PC-3 (cell line): ENCODE results near the gene ACSL4. TPM values are rescaled to one million over a fixed set of nuclear protein-coding genes. Genes with fewer than 3 reads are reported as not detected.

Experiments used
- ATAC-seq: fragments of 200-7000 bp; cut with Tn5 transposase; 2 replicates; pipeline ENCODE4 v1.9.1; 2020; ENCODE audit warnings: mild to moderate bottlenecking, moderate library complexity
- BruUV-seq: library from RNA; stranded (reverse); fragments of 400-500 nt; replicated peaks from 2 replicates; lab custom pipeline; 2021; lab: Mats Ljungman, UMichigan
- CTCF ChIA-PET: fragments of 300-600 bp; sonication (Branson Sonifier 250); formaldehyde crosslinking; loops from one replicate; lab custom pipeline; 2022; ENCODE audit warnings: antibody characterized with exemption; lab: Charles Lee
- POLR2A ChIA-PET: fragments of 300-600 bp; sonication (Branson Sonifier 250); formaldehyde crosslinking; loops from one replicate; lab custom pipeline; 2022; ENCODE audit warnings: antibody characterized with exemption; ENCODE audit not compliant: unreplicated experiment; lab: Charles Lee
- DNase-seq: peaks from one replicate; pipeline ENCODE4 v3.0.0-alpha.2; 2015
- H2AFZ ChIP-seq: fragments of 300-600 bp; sonication (generic); 2 replicates; pipeline ENCODE4 v1.6.0; 2016; ENCODE audit warnings: antibody characterized with exemption, low read length
- H3F3A ChIP-seq: fragments of 300-600 bp; sonication (generic); one replicate; pipeline ENCODE4 v1.6.0; 2017; ENCODE audit warnings: antibody characterized with exemption, low read length, control low read depth, mild to moderate bottlenecking; ENCODE audit not compliant: unreplicated experiment
- H3K27ac ChIP-seq: fragments of 300-600 bp; sonication (generic); 2 replicates; pipeline ENCODE4 v1.5.1; 2016; ENCODE audit warnings: mild to moderate bottlenecking, low read length
- H3K27me3 ChIP-seq: fragments of 300-600 bp; sonication (generic); 2 replicates; pipeline ENCODE4 v1.6.1; 2016; ENCODE audit warnings: low read length, mixed read lengths
- H3K36me3 ChIP-seq: fragments of 300-600 bp; sonication (generic); 2 replicates; pipeline ENCODE4 v1.6.1; 2016; ENCODE audit warnings: low read depth, mixed run types, low read length, mixed read lengths
- H3K4me1 ChIP-seq: fragments of 300-600 bp; sonication (generic); 2 replicates; pipeline ENCODE4 v1.5.1; 2016; ENCODE audit warnings: low read length; ENCODE audit not compliant: insufficient read depth
- H3K4me2 ChIP-seq: fragments of 300-600 bp; sonication (generic); 2 replicates; pipeline ENCODE4 v1.6.0; 2016; ENCODE audit warnings: low read length
- H3K4me3 ChIP-seq: fragments of 300-600 bp; sonication (generic); 2 replicates; pipeline ENCODE4 v1.5.1; 2016; ENCODE audit warnings: mild to moderate bottlenecking, low read length, mixed read lengths
- H3K79me2 ChIP-seq: fragments of 300-600 bp; sonication (generic); 2 replicates; pipeline ENCODE4 v1.6.1; 2017; ENCODE audit warnings: low read length, mixed read lengths
- H3K9ac ChIP-seq: fragments of 300-600 bp; sonication (generic); 2 replicates; pipeline ENCODE4 v1.6.0; 2016; ENCODE audit warnings: mild to moderate bottlenecking, low read length
- H3K9me2 ChIP-seq: fragments of 300-600 bp; sonication (generic); replicated peaks from 2 replicates; pipeline ENCODE4 v1.6.1; 2016; ENCODE audit warnings: mixed run types, low read length, mixed read lengths
- H3K9me3 ChIP-seq: fragments of 300-600 bp; sonication (generic); 2 replicates; pipeline ENCODE4 v1.6.1; 2016; ENCODE audit warnings: low read length, mixed read lengths
- H4K20me1 ChIP-seq: fragments of 300-600 bp; sonication (generic); 2 replicates; pipeline ENCODE4 v1.6.1; 2016; ENCODE audit warnings: low read length, mixed read lengths
- EZH2 ChIP-seq: fragments of 300-600 bp; sonication (generic); IDR thresholded peaks from one replicate; pipeline ENCODE4 v1.6.1; 2017; ENCODE audit warnings: antibody characterized with exemption, mild to moderate bottlenecking, low read length; ENCODE audit not compliant: unreplicated experiment
- EZH2phosphoT487 ChIP-seq: fragments of 300-600 bp; sonication (generic); IDR thresholded peaks from 2 replicates; pipeline ENCODE4 v1.6.1; 2018; ENCODE audit warnings: mild to moderate bottlenecking, antibody characterized with exemption, low read length, borderline replicate concordance
- intact Hi-C: fragments of 100-400 bp; cut with micrococcal nuclease; formaldehyde crosslinking; loops from 2 replicates; pipeline ENCODE4 v1.9.0; 2023
- total RNA-seq: library from RNA; depleted of rRNA; stranded (reverse); fragments of >200 nt; gene quantifications from 2 replicates; pipeline ENCODE4 v1.2.3, GENCODE V29; 2014; rRNA removed
- TF ChIP-seq, protein P1 (sequence below): fragments of 300-600 bp; sonication (generic); conservative IDR thresholded peaks from 2 replicates; pipeline ENCODE4 v1.5.1; 2017; ENCODE audit warnings: antibody characterized with exemption, low read depth, mild to moderate bottlenecking, low read length

The ACSL4 gene
- total RNA-seq, 1 experiment from 2014 or later: 41.7 TPM

DNA sequence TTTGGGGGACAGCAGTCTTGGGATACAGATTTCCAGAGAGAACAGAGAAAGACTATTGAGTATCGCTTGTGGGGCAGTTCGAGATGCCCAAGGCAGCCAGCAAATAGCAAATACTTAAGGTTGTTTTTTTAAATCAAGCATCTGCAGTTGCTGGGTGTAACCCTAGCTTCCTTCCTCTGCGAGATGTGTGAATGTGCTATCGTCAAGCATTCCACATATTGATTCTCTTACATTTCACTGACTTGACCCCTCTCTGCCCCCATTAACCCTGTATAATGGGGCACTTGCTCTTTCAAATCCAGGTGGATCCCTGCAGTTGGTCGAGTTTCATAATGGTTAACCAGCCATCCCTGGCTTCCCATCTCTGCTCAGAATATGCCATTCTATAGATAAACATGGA is 131.6 kb downstream of the ACSL4 start:
- CTCF ChIA-PET: no interaction called here
- H2AFZ ChIP-seq: no peak overlapping the region
- H3F3A ChIP-seq: no peaks in the 10 kb centered on the region
- peaks cover 38% of the 10 kb centered on the region for H3K27me3 ChIP-seq
- DNase-seq (no peak), ATAC-seq (no peak)
- H3K9ac ChIP-seq: no peak overlapping the region
- POLR2A ChIA-PET: no interaction called here
- intact Hi-C loops: no loop called here
- H3K79me2 ChIP-seq: no peaks in the 10 kb centered on the region
- H3K9me2 ChIP-seq: no peaks in the 10 kb centered on the region
- TF ChIP-seq EZH2phosphoT487 (no peak), EZH2 (no peak)
- TF ChIP-seq, protein P1, sequence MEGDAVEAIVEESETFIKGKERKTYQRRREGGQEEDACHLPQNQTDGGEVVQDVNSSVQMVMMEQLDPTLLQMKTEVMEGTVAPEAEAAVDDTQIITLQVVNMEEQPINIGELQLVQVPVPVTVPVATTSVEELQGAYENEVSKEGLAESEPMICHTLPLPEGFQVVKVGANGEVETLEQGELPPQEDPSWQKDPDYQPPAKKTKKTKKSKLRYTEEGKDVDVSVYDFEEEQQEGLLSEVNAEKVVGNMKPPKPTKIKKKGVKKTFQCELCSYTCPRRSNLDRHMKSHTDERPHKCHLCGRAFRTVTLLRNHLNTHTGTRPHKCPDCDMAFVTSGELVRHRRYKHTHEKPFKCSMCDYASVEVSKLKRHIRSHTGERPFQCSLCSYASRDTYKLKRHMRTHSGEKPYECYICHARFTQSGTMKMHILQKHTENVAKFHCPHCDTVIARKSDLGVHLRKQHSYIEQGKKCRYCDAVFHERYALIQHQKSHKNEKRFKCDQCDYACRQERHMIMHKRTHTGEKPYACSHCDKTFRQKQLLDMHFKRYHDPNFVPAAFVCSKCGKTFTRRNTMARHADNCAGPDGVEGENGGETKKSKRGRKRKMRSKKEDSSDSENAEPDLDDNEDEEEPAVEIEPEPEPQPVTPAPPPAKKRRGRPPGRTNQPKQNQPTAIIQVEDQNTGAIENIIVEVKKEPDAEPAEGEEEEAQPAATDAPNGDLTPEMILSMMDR: no peak
- H4K20me1 ChIP-seq: no peaks in the 10 kb centered on the region
- no peaks in the 10 kb centered on the region for H3K36me3 ChIP-seq
- H3K9me3 ChIP-seq: no peaks in the 10 kb centered on the region
- no peak overlapping the region for H3K27ac ChIP-seq
- H3K4me2 ChIP-seq: no peak overlapping the region
- H3K4me1 ChIP-seq: no peaks in the 10 kb centered on the region
- H3K4me3 ChIP-seq: no peak overlapping the region
- BruUV-seq: no TSS peak

- ChIA-PET POLR2A (no interaction called here), CTCF (no interaction called here)
- no peaks in the 10 kb centered on the region for H3K9me3 ChIP-seq
- no peak overlapping the region for H3K4me3 ChIP-seq
- H3K4me2 ChIP-seq: no peak overlapping the region
- ATAC-seq: no peak
- H3K79me2 ChIP-seq: no peaks in the 10 kb centered on the region
- no peaks in the 10 kb centered on the region for H3F3A ChIP-seq
- no peak overlapping the region for H2AFZ ChIP-seq
- no peaks in the 10 kb centered on the region for H3K4me1 ChIP-seq
- intact Hi-C loops: no loop called here
- no peaks in the 10 kb centered on the region for H4K20me1 ChIP-seq
- no TSS peak for BruUV-seq
- no peak overlapping the region for H3K27ac ChIP-seq
- TF ChIP-seq EZH2: no peak
- TF ChIP-seq EZH2phosphoT487: no peak
- no peak for DNase-seq
- H3K9me2 ChIP-seq: no peaks in the 10 kb centered on the region
- no peaks in the 10 kb centered on the region for H3K36me3 ChIP-seq
- no peak overlapping the region for H3K9ac ChIP-seq
- H3K27me3 ChIP-seq: peaks cover 35% of the 10 kb centered on the region
Observed at GRCh38 chrX:109600237-109600651, 132.8 kb downstream of the ACSL4 start.

- ChIA-PET POLR2A (no interaction called here), CTCF (no interaction called here)
- H3K27ac ChIP-seq: no peak overlapping the region
- no peaks in the 10 kb centered on the region for H3F3A ChIP-seq
- H3K9me2 ChIP-seq: no peaks in the 10 kb centered on the region
- BruUV-seq: no TSS peak
- H3K9ac ChIP-seq: no peak overlapping the region
- H3K36me3 ChIP-seq: no peaks in the 10 kb centered on the region
- no peak for TF ChIP-seq EZH2
- TF ChIP-seq, protein P1: no peak
- H4K20me1 ChIP-seq: no peaks in the 10 kb centered on the region
- no peak overlapping the region for H3K4me3 ChIP-seq
- intact Hi-C loops: no loop called here
- DNase-seq (peak; percentile 48), ATAC-seq (no peak)
- H3K4me2 ChIP-seq: no peak overlapping the region
- H3K79me2 ChIP-seq: no peaks in the 10 kb centered on the region
- H3K27me3 ChIP-seq: 0 out of 2 replicates have a peak, but pooled peaks cover 11% of the 10 kb centered on the region
- no peaks in the 10 kb centered on the region for H3K9me3 ChIP-seq
- no peaks in the 10 kb centered on the region for H3K4me1 ChIP-seq
- no peak overlapping the region for H2AFZ ChIP-seq
Observed at GRCh38 chrX:109596015-109596414, 137.0 kb downstream of the ACSL4 start.

Other genes with a start within 250 kb of the ACSL4 start
- gene NXT2, start 196.4 kb downstream of the ACSL4 start, total RNA-seq: 10.7 and 13.9 TPM in 2 replicates
- gene KCNE5, start 108.1 kb downstream of the ACSL4 start, total RNA-seq: not detected in 2 replicates